ENCODE measurements around the gene AZI2.
A peak's percentile ranks its signal among the peaks of the same experiment; 100 is the strongest.

AZI2 gene

DNA sequence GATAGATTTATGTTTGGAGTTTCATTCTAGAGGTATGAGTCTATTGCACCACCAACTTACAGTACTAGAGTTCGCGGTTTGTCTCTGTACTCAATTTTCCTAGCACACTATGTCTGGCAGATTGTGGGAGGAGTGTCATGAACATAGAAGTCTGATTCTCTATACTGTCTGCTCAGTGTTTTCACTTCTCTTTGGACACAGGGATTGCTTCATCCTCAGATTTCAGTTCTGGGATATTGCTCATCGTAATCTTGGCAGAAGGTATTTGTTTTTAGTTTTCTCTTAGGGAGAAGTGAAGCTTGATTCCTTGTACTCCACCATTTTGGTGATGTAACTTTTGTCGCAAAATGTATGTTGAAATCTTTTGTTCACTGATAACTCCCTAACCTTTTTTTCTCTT is 27.8 kb upstream of the AZI2 start:
- Histone ChIP-seq H3K36me3 (ENCODE audit: insufficient read depth, low read length) (no peaks in the 10 kb centered on the region), H3K9ac (ENCODE audit: low read length) (no peak overlapping the region), H3K79me2 (ENCODE audit: insufficient read depth, low read length) (no peaks in the 10 kb centered on the region), H3K4me1 (ENCODE audit: insufficient read depth, low read length, severe bottlenecking) (no peaks in the 10 kb centered on the region), H3K9me3 (ENCODE audit: low read length) (no peaks in the 10 kb centered on the region), H3K27me3 (ENCODE audit: insufficient read depth, low read length) (no peaks in the 10 kb centered on the region), H3K4me2 (ENCODE audit: low read length) (no peak overlapping the region), H3K27ac (ENCODE audit: low read depth, low read length, poor library complexity, severe bottlenecking) (no peak overlapping the region), H3K9me2 (ENCODE audit: low read depth, low read length) (no peaks in the 10 kb centered on the region), H2AFZ (ENCODE audit: low read length) (no peak overlapping the region), H3F3A (ENCODE audit: insufficient read depth, low read length) (no peaks in the 10 kb centered on the region), H4K20me1 (ENCODE audit: insufficient read depth, low read length) (no peaks in the 10 kb centered on the region), H3K4me3 (ENCODE audit: low read depth, low read length, poor library complexity, severe bottlenecking) (no peak overlapping the region)
- TF ChIP-seq, protein P1, sequence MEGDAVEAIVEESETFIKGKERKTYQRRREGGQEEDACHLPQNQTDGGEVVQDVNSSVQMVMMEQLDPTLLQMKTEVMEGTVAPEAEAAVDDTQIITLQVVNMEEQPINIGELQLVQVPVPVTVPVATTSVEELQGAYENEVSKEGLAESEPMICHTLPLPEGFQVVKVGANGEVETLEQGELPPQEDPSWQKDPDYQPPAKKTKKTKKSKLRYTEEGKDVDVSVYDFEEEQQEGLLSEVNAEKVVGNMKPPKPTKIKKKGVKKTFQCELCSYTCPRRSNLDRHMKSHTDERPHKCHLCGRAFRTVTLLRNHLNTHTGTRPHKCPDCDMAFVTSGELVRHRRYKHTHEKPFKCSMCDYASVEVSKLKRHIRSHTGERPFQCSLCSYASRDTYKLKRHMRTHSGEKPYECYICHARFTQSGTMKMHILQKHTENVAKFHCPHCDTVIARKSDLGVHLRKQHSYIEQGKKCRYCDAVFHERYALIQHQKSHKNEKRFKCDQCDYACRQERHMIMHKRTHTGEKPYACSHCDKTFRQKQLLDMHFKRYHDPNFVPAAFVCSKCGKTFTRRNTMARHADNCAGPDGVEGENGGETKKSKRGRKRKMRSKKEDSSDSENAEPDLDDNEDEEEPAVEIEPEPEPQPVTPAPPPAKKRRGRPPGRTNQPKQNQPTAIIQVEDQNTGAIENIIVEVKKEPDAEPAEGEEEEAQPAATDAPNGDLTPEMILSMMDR (IDR thresholded peaks at IDR 0.05; ENCODE audit: low read length), result no peak
- TF ChIP-seq EZH2 (IDR thresholded peaks at IDR 0.05; ENCODE audit: borderline replicate concordance, low read length), result no peak

DNA sequence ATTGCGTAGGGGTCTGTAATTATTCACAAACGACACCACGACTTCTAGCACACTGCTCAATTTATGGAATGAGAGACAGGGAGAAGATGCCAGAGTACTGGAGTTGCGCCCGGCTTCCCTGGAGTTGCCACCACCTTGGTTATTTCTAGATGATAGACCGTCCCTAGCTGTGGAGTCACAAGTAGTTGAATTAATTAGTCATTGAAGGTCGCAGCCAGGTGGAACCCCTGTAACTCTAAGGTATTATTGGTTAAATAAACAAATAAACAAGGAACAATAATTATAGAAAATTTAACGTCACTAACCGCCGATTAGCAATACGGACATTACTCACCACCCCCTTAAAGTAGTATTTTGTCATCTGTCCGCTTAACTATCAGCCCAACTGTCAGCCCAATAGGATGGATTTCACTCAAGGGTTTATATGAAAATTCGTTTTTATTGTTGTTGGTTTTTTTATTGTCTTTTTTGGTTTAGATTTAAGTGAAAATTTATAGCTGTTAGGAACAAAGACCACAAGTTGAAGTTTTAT is 911 bp upstream of the AZI2 start:
- no peaks in the 10 kb centered on the region for H3K27me3 ChIP-seq (ENCODE audit: insufficient read depth, low read length)
- H3F3A ChIP-seq (ENCODE audit: insufficient read depth, low read length), result no peaks in the 10 kb centered on the region
- H3K79me2 ChIP-seq (ENCODE audit: insufficient read depth, low read length), result peaks cover 7% of the 10 kb centered on the region; the same call in 1 of the 2 replicates
- H3K9me3 ChIP-seq (ENCODE audit: low read length), result 0 out of 2 replicates have a peak, but pooled peaks cover 3% of the 10 kb centered on the region
- peak overlapping the region; percentile 98 for H3K4me3 ChIP-seq (ENCODE audit: low read depth, low read length, poor library complexity, severe bottlenecking)
- H2AFZ ChIP-seq (ENCODE audit: low read length), result peak overlapping the region; percentile 6
- H3K9me2 ChIP-seq (ENCODE audit: low read depth, low read length), result no peaks in the 10 kb centered on the region
- peaks cover 46% of the 10 kb centered on the region for H3K4me1 ChIP-seq (ENCODE audit: insufficient read depth, low read length, severe bottlenecking)
- TF ChIP-seq EZH2 (IDR thresholded peaks at IDR 0.05; ENCODE audit: borderline replicate concordance, low read length), result no peak
- TF ChIP-seq, protein P1 (IDR thresholded peaks at IDR 0.05; ENCODE audit: low read length), result no peak
- H3K9ac ChIP-seq (ENCODE audit: low read length), result peak overlapping the region; percentile 97
- no peak overlapping the region for H3K27ac ChIP-seq (ENCODE audit: low read depth, low read length, poor library complexity, severe bottlenecking)
- H4K20me1 ChIP-seq (ENCODE audit: insufficient read depth, low read length), result no peaks in the 10 kb centered on the region
- no peaks in the 10 kb centered on the region for H3K36me3 ChIP-seq (ENCODE audit: insufficient read depth, low read length)
- peak overlapping the region; percentile 78 for H3K4me2 ChIP-seq (ENCODE audit: low read length)

GRCh38 chr3:28348265-28348628 is 377 bp downstream of the AZI2 start:
- no peaks in the 10 kb centered on the region for H3K27me3 ChIP-seq (ENCODE audit: insufficient read depth, low read length)
- peaks cover 46% of the 10 kb centered on the region for H3K4me1 ChIP-seq (ENCODE audit: insufficient read depth, low read length, severe bottlenecking)
- no peaks in the 10 kb centered on the region for H4K20me1 ChIP-seq (ENCODE audit: insufficient read depth, low read length)
- peak overlapping the region; percentile 98 for H3K4me3 ChIP-seq (ENCODE audit: low read depth, low read length, poor library complexity, severe bottlenecking)
- H3K36me3 ChIP-seq (ENCODE audit: insufficient read depth, low read length), result no peaks in the 10 kb centered on the region
- peak overlapping the region; percentile 68 for H3K27ac ChIP-seq (ENCODE audit: low read depth, low read length, poor library complexity, severe bottlenecking)
- H3K9me3 ChIP-seq (ENCODE audit: low read length), result 0 out of 2 replicates have a peak, but pooled peaks cover 3% of the 10 kb centered on the region
- no peaks in the 10 kb centered on the region for H3F3A ChIP-seq (ENCODE audit: insufficient read depth, low read length)
- peak overlapping the region; percentile 78 for H3K4me2 ChIP-seq (ENCODE audit: low read length)
- no peaks in the 10 kb centered on the region for H3K9me2 ChIP-seq (ENCODE audit: low read depth, low read length)
- no peak for TF ChIP-seq EZH2 (IDR thresholded peaks at IDR 0.05; ENCODE audit: borderline replicate concordance, low read length)
- TF ChIP-seq, protein P1 (IDR thresholded peaks at IDR 0.05; ENCODE audit: low read length), result no peak
- H2AFZ ChIP-seq (ENCODE audit: low read length), result peak overlapping the region; percentile 80
- H3K79me2 ChIP-seq (ENCODE audit: insufficient read depth, low read length), result peaks cover 7% of the 10 kb centered on the region; the same call in 1 of the 2 replicates
- H3K9ac ChIP-seq (ENCODE audit: low read length), result peak overlapping the region; percentile 97
